ENCODE measurements around the gene ANKH. TPM values are rescaled to one million over a fixed set of nuclear protein-coding genes. Genes with fewer than 3 reads are reported as not detected.
"Not testable (repeated sequence)": the region's sequence is repeated elsewhere in the genome, so short reads cannot be mapped to it uniquely, and the experiment has no call there.

ANKH gene
- total RNA-seq, 1 experiment from 2014 or later, result 5.2 TPM

DNA sequence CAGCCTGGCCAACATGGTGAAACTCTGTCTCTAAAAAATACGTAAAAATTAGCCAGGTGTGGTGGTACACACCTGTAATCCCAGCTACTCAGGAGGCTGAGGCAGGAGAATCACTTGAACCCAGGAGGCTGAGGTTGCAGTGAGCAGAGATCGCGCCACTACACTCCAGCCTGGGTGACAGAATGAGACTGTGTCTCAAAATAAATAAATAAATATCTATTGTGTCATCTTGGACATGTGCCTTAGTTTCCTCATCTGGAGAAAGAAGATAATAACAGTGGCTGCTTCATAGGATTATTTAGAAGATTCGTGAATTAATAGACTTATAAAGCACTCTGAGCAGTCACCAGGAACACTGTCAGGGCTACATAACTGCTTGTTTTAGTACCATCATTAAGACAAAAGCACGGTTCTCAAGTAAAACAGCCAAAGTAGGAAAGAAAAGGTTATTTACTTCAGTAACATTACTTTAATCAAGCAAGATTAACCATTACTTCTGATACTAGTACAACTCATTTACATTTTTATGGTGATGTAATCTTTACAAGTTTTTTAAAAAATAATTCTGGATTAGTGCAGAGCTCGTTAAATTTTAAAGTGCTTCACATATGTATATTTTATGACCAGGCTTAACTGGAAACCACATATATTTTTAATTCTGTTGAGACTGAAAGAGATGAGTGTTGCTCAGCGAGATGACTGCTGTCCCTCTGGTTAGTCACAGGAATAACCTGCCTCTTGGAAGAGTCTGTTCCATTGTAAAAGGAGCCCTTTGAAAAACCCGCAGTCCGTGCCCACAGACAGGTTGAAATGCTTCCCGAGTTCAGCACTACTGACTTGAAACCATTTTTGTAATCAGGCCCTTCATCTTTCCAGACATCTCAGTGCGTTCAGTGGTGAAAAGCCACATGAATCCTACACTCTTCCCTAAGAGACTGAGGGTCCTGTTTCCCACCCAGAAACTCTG is 36.7 kb downstream of the ANKH start:
- Histone ChIP-seq H3K4me1 (no peaks in the 10 kb centered on the region), H3K36me3 (no peaks in the 10 kb centered on the region), H3K27ac (no peak overlapping the region), H3K27me3 (no peaks in the 10 kb centered on the region), H3K9me3 (replicated peaks) (no peaks in the 10 kb centered on the region), H3K4me3 (no peak overlapping the region)
- DNase-seq, result no peak

DNA sequence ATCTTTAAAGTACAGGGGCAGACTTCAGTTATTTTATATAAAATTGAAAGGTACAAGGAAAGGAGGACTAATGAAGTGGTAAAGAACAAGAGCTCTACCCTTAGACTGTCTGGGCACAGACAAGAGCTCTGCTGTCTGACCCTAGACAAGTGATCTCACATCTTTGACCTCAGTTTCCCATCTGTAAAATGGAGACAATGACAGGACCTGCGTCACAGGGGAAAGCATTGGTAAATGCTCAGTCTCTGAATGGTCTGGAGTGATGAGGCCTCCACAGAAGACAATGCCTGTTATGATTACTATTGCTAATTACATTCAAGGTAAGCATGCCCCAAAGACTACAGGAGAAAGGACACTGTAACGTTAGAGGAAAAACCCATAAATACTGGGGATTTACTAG is 37.5 kb downstream of the ANKH start:
- Histone ChIP-seq H3K27ac (no peak overlapping the region), H3K36me3 (no peaks in the 10 kb centered on the region), H3K9me3 (replicated peaks) (no peaks in the 10 kb centered on the region), H3K4me3 (no peak overlapping the region), H3K27me3 (no peaks in the 10 kb centered on the region), H3K4me1 (no peaks in the 10 kb centered on the region)
- DNase-seq, result no peak

- H3K9me3 ChIP-seq (replicated peaks), result no peaks in the 10 kb centered on the region
Observed at GRCh38 chr5:14831006-14831338, 40.6 kb downstream of the ANKH start.

GRCh38 chr5:14830210-14831005 is 41.2 kb downstream of the ANKH start:
- no peak for DNase-seq
- H3K27me3 ChIP-seq, result no peaks in the 10 kb centered on the region
- no peaks in the 10 kb centered on the region for H3K36me3 ChIP-seq

More at GRCh38 chr5:14831006-14831338, 40.6 kb downstream of the ANKH start:
- Histone ChIP-seq H3K4me3 (no peak overlapping the region), H3K27ac (no peak overlapping the region), H3K4me1 (no peaks in the 10 kb centered on the region), H3K27me3 (no peaks in the 10 kb centered on the region), H3K36me3 (no peaks in the 10 kb centered on the region)
- DNase-seq, result no peak

GRCh38 chr5:14829396-14829795 is 42.2 kb downstream of the ANKH start:
- H3K27me3 ChIP-seq, result no peaks in the 10 kb centered on the region
- no peaks in the 10 kb centered on the region for H3K36me3 ChIP-seq
- no peaks in the 10 kb centered on the region for H3K9me3 ChIP-seq (replicated peaks)
- H3K4me3 ChIP-seq, result no peak overlapping the region
- H3K4me1 ChIP-seq, result no peaks in the 10 kb centered on the region
- no peak for DNase-seq
- H3K27ac ChIP-seq, result no peak overlapping the region

More at GRCh38 chr5:14830210-14831005, 41.2 kb downstream of the ANKH start:
- Histone ChIP-seq H3K4me1 (no peaks in the 10 kb centered on the region), H3K9me3 (replicated peaks) (no peaks in the 10 kb centered on the region), H3K4me3 (no peak overlapping the region), H3K27ac (no peak overlapping the region)

GRCh38 chr5:14826714-14827113 is 44.9 kb downstream of the ANKH start:
- H3K4me3 ChIP-seq, result no peak overlapping the region
- H3K27ac ChIP-seq, result no peak overlapping the region
- no peaks in the 10 kb centered on the region for H3K9me3 ChIP-seq (replicated peaks)
- H3K36me3 ChIP-seq, result no peaks in the 10 kb centered on the region
- DNase-seq, result no peak
- no peaks in the 10 kb centered on the region for H3K4me1 ChIP-seq
- no peaks in the 10 kb centered on the region for H3K27me3 ChIP-seq

DNA sequence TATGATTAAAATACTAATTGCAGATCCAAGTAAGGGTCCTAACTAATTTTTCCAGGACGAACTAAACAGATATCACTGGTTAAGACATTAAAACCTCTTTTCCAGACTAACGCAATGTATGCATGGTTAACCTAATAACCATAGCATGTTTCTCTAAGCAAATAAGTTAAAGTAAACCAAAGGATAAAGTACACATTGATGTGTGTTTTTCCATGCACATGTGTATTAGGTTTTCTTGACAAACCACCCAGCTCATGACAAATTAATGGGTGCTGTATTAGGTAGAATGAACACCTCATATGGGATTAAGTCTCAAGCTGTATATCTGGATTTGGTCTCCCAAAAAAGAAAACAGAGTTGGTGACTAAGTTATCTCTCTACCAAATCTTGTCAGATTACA is 45.6 kb downstream of the ANKH start:
- no peak overlapping the region for H3K27ac ChIP-seq
- H3K9me3 ChIP-seq (replicated peaks), result no peaks in the 10 kb centered on the region

DNA sequence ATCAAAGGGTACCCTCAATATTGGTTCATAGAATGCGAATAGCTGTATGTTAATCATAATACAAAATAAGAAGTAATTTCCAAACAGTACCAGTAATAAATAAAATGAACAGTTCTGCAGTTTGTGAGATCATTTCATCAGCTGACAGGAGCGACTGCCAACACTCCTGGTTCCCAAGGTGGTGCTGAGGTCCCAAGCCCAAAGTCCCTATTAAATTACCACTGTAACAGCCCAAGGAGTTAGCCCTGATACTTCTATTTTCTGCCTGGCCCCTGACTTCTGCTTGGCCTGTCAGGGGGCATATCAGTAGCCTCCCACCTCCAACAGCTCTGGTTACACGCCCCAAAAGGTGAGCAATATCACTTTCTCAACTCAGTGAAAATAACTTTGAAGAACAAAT is 47.1 kb downstream of the ANKH start:
- Histone ChIP-seq H3K4me1 (no peaks in the 10 kb centered on the region), H3K27ac (no peak overlapping the region), H3K4me3 (no peak overlapping the region), H3K9me3 (replicated peaks) (no peaks in the 10 kb centered on the region), H3K27me3 (no peaks in the 10 kb centered on the region), H3K36me3 (no peaks in the 10 kb centered on the region)
- DNase-seq, result no peak

More for the DNA sequence above, 45.6 kb downstream of the ANKH start:
- no peak overlapping the region for H3K4me3 ChIP-seq
- no peaks in the 10 kb centered on the region for H3K4me1 ChIP-seq
- no peak for DNase-seq
- no peaks in the 10 kb centered on the region for H3K27me3 ChIP-seq
- H3K36me3 ChIP-seq, result no peaks in the 10 kb centered on the region

- Histone ChIP-seq H3K27ac (no peak overlapping the region), H3K36me3 (no peaks in the 10 kb centered on the region), H3K9me3 (replicated peaks) (no peaks in the 10 kb centered on the region)
Observed at GRCh38 chr5:14821100-14821845, 50.3 kb downstream of the ANKH start.

DNA sequence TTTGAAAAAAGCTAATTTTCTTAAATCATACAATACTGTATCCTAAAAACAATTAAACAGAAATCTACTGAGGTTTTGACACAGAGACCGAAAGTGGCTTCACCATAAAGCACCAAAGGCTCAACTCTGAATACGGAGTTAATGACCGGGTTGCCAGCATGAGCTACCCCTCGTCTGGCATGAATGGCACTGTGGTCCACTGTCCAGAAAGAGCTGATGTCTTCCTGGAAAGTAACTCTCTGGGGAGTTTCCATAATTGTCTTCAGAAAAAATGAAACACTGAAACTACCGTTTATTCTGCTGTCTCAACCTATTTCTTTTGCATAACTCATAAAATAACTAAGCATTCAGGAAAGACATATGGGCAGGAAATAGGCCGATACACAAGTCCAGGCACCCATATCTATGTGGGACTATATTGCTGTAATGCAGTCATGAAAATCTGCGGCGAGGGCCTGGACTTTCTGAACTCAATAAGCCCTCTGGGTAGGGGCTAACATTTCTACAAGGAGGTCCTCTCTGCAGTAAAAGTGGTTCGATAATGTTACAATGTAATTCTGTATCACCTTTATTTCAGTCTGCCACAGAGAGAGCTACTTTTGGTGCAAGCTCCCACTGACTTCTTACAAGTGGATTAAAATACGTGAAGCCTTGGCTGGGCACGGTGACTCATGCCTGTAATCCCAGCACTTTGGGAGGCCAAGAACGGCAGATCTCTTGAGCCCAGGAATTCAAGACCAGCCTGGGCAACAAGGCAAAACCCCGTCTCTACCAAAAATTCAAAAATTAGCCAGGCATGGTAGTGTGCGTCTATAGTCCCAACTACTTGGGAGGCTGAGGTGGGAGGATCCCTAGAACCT is 52.4 kb downstream of the ANKH start:
- Histone ChIP-seq H3K4me1 (no peaks in the 10 kb centered on the region), H3K4me3 (no peak overlapping the region), H3K9me3 (replicated peaks) (no peaks in the 10 kb centered on the region), H3K27ac (no peak overlapping the region), H3K27me3 (no peaks in the 10 kb centered on the region), H3K36me3 (no peaks in the 10 kb centered on the region)
- DNase-seq, result peak; percentile 3 to 7

More at GRCh38 chr5:14821100-14821845, 50.3 kb downstream of the ANKH start:
- DNase-seq, result no peak
- Histone ChIP-seq H3K4me1 (no peaks in the 10 kb centered on the region), H3K4me3 (no peak overlapping the region), H3K27me3 (no peaks in the 10 kb centered on the region)

DNA sequence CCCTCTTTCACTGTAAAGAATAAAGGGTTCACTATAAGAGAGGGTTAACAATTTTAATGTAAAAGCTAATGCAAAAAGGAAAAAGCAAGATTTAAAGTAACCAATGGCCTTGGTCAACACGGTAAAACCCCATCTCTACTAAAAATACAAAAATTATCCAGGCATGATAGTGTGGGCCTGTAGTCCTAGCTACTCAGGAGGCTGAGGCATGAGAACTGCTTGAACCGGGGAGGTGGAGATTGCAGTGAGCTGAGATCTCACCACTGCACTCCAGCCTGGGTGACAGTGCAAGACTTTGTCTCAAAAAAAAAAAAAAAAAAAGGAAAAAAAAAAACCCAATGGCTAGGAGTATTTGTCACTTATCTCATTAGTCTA is 53.8 kb downstream of the ANKH start:
- not testable (repeated sequence) for H3K27ac ChIP-seq; H3K27me3 ChIP-seq; DNase-seq; H3K9me3 ChIP-seq (replicated peaks); H3K4me3 ChIP-seq; H3K4me1 ChIP-seq; H3K36me3 ChIP-seq

GRCh38 chr5:14816999-14817761 is 54.4 kb downstream of the ANKH start:
- Histone ChIP-seq H3K27ac (no peak overlapping the region), H3K4me3 (no peak overlapping the region), H3K36me3 (no peaks in the 10 kb centered on the region), H3K9me3 (replicated peaks) (no peaks in the 10 kb centered on the region), H3K27me3 (no peaks in the 10 kb centered on the region), H3K4me1 (0 out of 2 replicates have a peak, but pooled peaks cover 2% of the 10 kb centered on the region)
- DNase-seq, result no peak

- DNase-seq, result no peak
- H3K27ac ChIP-seq, result no peak overlapping the region
Observed at GRCh38 chr5:14816374-14816998, 55.1 kb downstream of the ANKH start.

More at GRCh38 chr5:14816374-14816998, 55.1 kb downstream of the ANKH start:
- H3K27me3 ChIP-seq, result no peaks in the 10 kb centered on the region
- H3K4me1 ChIP-seq, result 0 out of 2 replicates have a peak, but pooled peaks cover 2% of the 10 kb centered on the region
- no peak overlapping the region for H3K4me3 ChIP-seq
- H3K9me3 ChIP-seq (replicated peaks), result no peaks in the 10 kb centered on the region
- no peaks in the 10 kb centered on the region for H3K36me3 ChIP-seq

Data from SJCRH30 (cell line).